HG03280 (cell line): ENCODE data around the gene WASL.
A peak's percentile ranks its signal among the peaks of the same experiment; 100 is the strongest.

ENCODE experiments used
- ATAC-seq: cut with Tn5 transposase; IDR thresholded peaks from one replicate; pipeline ENCODE4 v1.9.1; 2021; ENCODE audit warnings: mild to moderate bottlenecking, moderate library complexity; ENCODE audit not compliant: unreplicated experiment

WASL gene

GRCh38 chr7:123770378-123770777 is 21.6 kb upstream of the WASL start:
- peak; percentile 97 for ATAC-seq

DNA sequence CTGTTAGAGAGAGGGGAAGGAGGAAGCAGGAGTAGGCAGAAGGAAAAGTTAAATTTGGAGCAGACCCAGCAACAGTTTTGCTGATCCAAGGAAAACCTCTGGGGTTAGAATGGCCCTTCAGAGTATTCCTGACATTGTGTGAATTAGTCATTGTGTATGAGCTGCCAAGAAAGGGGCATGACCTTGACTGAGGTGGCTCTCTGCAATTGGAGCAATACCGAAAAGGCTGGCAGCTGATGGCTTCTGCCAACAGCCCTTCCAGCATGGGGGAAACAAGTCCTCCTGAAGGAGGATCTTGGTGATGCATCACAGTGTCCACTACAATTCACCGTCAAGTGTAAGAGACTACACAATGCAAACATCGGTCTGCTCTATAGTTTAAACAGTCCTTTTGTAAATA is 20.6 kb upstream of the WASL start:
- ATAC-seq, result no peak

DNA sequence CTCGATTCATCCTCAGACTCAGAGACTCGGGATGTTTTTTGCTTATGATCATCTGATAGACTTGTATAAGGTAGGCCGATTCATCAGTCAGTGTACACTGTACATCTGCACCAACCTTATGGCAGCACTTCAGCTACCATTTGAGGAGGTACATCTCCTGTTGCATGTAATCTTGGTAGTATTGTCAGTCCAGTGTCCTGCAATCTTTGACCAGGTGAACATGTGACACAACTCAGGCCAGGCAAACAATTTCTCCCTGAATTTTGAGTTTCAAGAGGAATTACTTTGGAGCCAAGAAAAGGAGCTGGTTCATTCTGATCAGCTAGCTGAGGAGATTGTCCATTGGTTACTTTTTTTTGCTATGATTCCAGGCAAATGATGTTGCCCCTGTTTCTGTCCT is 19.7 kb upstream of the WASL start:
- ATAC-seq, result no peak

- ATAC-seq, result no peak
These were observed 14.4 kb upstream of the WASL start for GRCh38 chr7:123763191-123763661.

DNA sequence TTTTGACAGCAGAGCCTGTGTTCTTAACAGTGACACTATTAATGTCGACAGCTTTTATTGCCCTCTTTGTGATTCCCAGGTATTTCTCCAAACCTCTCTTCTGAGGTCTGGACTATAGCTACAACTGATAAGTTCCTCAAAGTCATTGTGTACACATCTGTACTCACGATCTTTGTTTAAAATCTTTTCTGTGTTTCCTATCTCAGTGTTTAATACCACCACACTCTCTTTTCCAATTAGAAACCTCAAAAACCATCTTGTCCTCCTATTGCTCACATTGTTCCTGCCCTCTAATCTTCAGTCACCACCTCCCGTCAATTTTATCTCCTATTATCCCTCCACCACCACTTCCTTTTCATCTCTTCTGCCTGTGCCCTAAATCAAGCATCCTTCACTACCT is 12.9 kb upstream of the WASL start:
- no peak for ATAC-seq

- no peak for ATAC-seq
These were observed 8.3 kb upstream of the WASL start for GRCh38 chr7:123757095-123757494.

- no peak for ATAC-seq
These were observed 6.5 kb upstream of the WASL start for GRCh38 chr7:123755338-123755737.

- ATAC-seq, result no peak
These were observed 5.6 kb upstream of the WASL start for GRCh38 chr7:123754271-123754871.

GRCh38 chr7:123752534-123752933 is 3.7 kb upstream of the WASL start:
- no peak for ATAC-seq

- ATAC-seq, result no peak
These were observed 3.0 kb upstream of the WASL start for GRCh38 chr7:123751821-123752220.

GRCh38 chr7:123750389-123751230 is 1.8 kb upstream of the WASL start:
- no peak for ATAC-seq

GRCh38 chr7:123749537-123749857 is 694 bp upstream of the WASL start:
- peak; percentile 13 for ATAC-seq

- ATAC-seq, result peak; percentile 20
These were observed 551 bp downstream of the WASL start for GRCh38 chr7:123748171-123748733.

GRCh38 chr7:123747620-123748141 is 1.1 kb downstream of the WASL start:
- no peak for ATAC-seq

DNA sequence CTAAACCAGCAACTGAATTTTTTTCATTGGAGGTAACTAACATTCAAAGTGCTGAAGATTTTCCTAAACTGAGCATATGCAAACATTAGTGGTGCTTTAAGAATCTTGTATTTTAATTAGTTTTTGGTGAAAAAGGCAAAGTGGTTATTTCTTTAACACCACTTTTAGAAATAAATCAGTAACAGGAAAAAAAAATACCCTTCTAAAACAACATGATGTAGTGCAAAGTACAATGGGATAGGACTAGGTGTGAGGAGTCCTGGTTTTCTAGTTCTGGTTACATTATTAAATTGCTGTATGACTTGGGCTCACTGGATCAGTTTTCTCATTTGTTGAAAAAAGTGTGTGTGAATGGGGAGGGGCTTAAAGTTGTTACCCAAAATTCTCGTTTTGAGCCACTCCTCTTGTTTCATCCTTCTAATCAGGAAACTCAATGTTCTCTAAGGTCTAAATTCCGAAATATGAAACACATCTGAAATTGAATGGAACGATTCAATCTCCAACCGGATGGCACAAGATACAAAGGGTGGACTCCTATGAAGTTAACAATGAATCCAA is 1.8 kb downstream of the WASL start:
- ATAC-seq, result no peak

- ATAC-seq, result no peak
These were observed 2.7 kb downstream of the WASL start for GRCh38 chr7:123746055-123746454.

GRCh38 chr7:123745437-123745836 is 3.4 kb downstream of the WASL start:
- no peak for ATAC-seq

DNA sequence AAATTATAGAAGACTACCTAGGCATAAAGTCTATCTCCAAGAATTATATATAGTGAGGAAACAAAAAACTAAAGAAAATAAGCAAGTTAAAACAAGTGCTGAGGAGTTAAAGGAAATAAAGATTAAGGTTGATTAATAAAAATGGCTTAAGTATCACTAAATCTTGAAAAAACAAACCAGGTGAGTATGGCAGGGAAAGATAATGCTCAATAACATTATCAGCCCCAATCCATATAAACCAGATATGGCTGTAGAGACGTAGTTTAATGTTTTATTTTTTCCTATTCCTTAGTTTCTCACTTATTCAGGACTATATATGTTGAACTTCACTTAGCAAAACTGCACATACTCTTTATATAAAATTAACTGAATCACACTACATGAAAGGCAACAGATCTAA is 4.4 kb downstream of the WASL start:
- no peak for ATAC-seq

- ATAC-seq, result no peak
These were observed 6.9 kb downstream of the WASL start for GRCh38 chr7:123741940-123742339.

DNA sequence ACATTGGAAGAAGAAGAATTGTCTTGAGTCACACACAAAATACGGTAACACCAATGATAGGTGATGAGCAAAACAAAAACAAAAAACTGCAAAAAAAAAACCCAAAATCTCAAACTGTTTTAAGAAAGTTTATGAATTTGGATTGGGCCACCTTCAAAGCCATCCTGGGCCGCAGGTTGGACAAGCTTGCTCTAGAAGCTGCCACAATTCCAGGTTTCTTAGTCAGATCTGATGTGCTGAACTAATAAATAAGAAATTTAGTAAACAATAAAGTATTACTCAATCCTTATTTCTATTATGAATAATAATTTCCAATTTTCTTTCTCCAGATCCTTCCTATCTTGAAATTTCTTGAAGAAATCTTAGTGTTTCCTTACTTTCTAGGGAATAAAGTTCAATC is 10.0 kb downstream of the WASL start:
- ATAC-seq, result no peak

DNA sequence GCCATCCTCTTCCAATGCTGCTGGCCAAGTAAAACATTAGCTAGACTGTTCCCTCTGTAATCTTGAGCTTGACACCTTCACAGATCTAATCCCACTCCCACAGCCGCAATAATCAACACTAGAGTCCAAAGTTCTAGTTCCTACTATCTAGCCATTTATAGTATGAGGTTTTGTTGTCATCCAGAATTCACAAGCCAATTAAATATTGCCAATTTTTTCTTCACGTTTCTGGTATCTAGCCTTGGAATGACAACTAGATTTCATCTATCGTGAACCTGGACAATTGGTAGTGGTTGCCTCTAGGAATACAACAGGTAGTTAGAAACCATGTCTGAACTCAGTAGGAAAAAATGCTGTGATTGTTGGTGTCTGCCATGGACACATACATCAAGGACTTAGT is 10.4 kb downstream of the WASL start:
- ATAC-seq, result no peak
